Trophoblast cell (in vitro differentiated cells and primary cell): Measurements from ENCODE around the gene TBXAS1.

Experiments used
- DNase-seq, 2 donors: peaks; one replicate each; pipeline ENCODE4 v3.0.0-alpha.2; 2016
- H2AFZ ChIP-seq: 2 replicates; pipeline ENCODE4 v1.6.1; 2013; ENCODE audit warnings: low read length, moderate library complexity, mild to moderate bottlenecking; ENCODE audit not compliant: insufficient read depth, poor library complexity
- H2AK5ac ChIP-seq: 2 replicates; pipeline ENCODE4 v1.6.1; 2013; ENCODE audit warnings: mild to moderate bottlenecking, low read length
- H2BK120ac ChIP-seq: 2 replicates; pipeline ENCODE4 v1.6.1; 2013; ENCODE audit warnings: low read length, mild to moderate bottlenecking, moderate library complexity; ENCODE audit not compliant: insufficient read depth, poor library complexity
- H2BK12ac ChIP-seq: 2 replicates; pipeline ENCODE4 v1.6.1; 2013; ENCODE audit warnings: mild to moderate bottlenecking, low read length, moderate library complexity
- H2BK5ac ChIP-seq: 2 replicates; pipeline ENCODE4 v1.6.1; 2013; ENCODE audit warnings: low read length, low read depth, moderate library complexity, mild to moderate bottlenecking; ENCODE audit not compliant: poor library complexity
- H3K14ac ChIP-seq: 2 replicates; pipeline ENCODE4 v1.6.1; 2013; ENCODE audit warnings: mild to moderate bottlenecking, low read length
- H3K18ac ChIP-seq: 2 replicates; pipeline ENCODE4 v1.6.1; 2013; ENCODE audit warnings: mild to moderate bottlenecking, low read length
- H3K23ac ChIP-seq: 2 replicates; pipeline ENCODE4 v1.6.1; 2013; ENCODE audit warnings: low read length
- H3K27ac ChIP-seq: 2 replicates; pipeline ENCODE4 v1.5.1; 2013; ENCODE audit warnings: low read depth, mild to moderate bottlenecking, inconsistent platforms, low read length, moderate library complexity
- H3K27me3 ChIP-seq: 2 replicates; pipeline ENCODE4 v1.6.1; 2013; ENCODE audit warnings: inconsistent platforms, mild to moderate bottlenecking, low read length, moderate library complexity; ENCODE audit not compliant: insufficient read depth
- H3K36me3 ChIP-seq, 2 experiments: 1 replicate in 1 of 2; 2 replicates in 1 of 2; pipeline ENCODE4 v1.6.1; 2013; ENCODE audit warnings: low read length in 2 of 2, mild to moderate bottlenecking in 2 of 2, moderate library complexity in 1 of 2; ENCODE audit not compliant: insufficient read depth in 2 of 2, control insufficient read depth in 1 of 2
- H3K4ac ChIP-seq: 2 replicates; pipeline ENCODE4 v1.6.1; 2013; ENCODE audit warnings: low read depth, mild to moderate bottlenecking, low read length, moderate library complexity
- H3K4me1 ChIP-seq, 2 experiments: 1 replicate in 1 of 2; 2 replicates in 1 of 2; pipeline ENCODE4 v1.6.1; 2013; ENCODE audit warnings: low read length in 2 of 2, mild to moderate bottlenecking in 2 of 2, moderate library complexity in 1 of 2; ENCODE audit not compliant: insufficient read depth in 2 of 2, control insufficient read depth in 1 of 2
- H3K4me2 ChIP-seq: 2 replicates; pipeline ENCODE4 v1.6.1; 2013; ENCODE audit warnings: inconsistent platforms, mild to moderate bottlenecking, low read length, moderate library complexity
- H3K4me3 ChIP-seq: 2 replicates; pipeline ENCODE4 v1.5.1; 2013; ENCODE audit warnings: mild to moderate bottlenecking, low read depth, low read length, inconsistent platforms
- H3K79me1 ChIP-seq: one replicate; pipeline ENCODE4 v1.6.1; 2013; ENCODE audit warnings: low read length
- H3K79me2 ChIP-seq: 2 replicates; pipeline ENCODE4 v1.6.1; 2013; ENCODE audit warnings: low read length, mild to moderate bottlenecking; ENCODE audit not compliant: control insufficient read depth, insufficient read depth, poor library complexity
- H3K9ac ChIP-seq: 2 replicates; pipeline ENCODE4 v1.6.1; 2013; ENCODE audit warnings: mild to moderate bottlenecking, low read length
- H3K9me3 ChIP-seq: 2 replicates; pipeline ENCODE4 v1.6.1; 2013; ENCODE audit warnings: low read depth, mild to moderate bottlenecking, control low read depth, inconsistent platforms, low read length; ENCODE audit not compliant: insufficient read depth
- H4K12ac ChIP-seq: 2 replicates; pipeline ENCODE4 v1.6.1; 2013; ENCODE audit warnings: low read depth, mild to moderate bottlenecking, low read length, moderate library complexity
- H4K8ac ChIP-seq: 2 replicates; pipeline ENCODE4 v1.6.1; 2013; ENCODE audit warnings: low read depth, mild to moderate bottlenecking, low read length, moderate library complexity
- H4K91ac ChIP-seq: one replicate; pipeline ENCODE4 v1.6.1; 2013; ENCODE audit warnings: low read depth, mild to moderate bottlenecking, low read length, moderate library complexity
- WGBS: extraction: QIAGEN DNeasy Blood & Tissue Kit; methylation state at CpG from one replicate; pipeline ENCODE4 v1.1.7; 2013; ENCODE audit warnings: missing lambda C conversion rate; ENCODE audit not compliant: insufficient read length, insufficient coverage; ENCODE audit errors: extremely low coverage; 5-methylcytosine and 5-hydroxymethylcytosine counted together

The TBXAS1 gene

DNA sequence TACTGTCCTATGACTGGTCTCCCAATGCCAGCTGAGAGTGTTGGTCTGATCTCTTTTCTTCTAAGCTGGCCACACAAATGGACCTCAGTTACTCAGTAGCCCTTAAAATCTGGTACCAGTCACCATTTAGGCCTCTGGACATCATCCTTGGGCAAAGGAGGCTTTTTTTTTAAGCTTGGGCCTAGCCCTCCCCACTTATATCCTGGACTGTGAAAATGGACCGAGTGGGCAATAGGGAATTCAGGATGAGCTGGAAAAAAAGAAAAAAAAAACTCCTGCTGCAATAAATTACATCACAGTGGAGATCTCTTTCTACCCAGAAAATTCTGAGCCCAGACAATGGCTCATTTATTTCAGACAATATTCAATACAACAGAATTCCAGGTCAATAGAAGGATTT is 165.3 kb downstream of the TBXAS1 start:
- Histone ChIP-seq H3K23ac (no peak overlapping the region), H2AFZ (no peak overlapping the region), H4K91ac (no peak overlapping the region), H3K27me3 (no peaks in the 10 kb centered on the region), H3K79me2 (no peaks in the 10 kb centered on the region), H3K9ac (no peak overlapping the region), H3K18ac (no peak overlapping the region), H3K4me1 (no peaks in the 10 kb centered on the region), H2BK120ac (no peak overlapping the region), H2BK5ac (no peak overlapping the region), H3K79me1 (no peaks in the 10 kb centered on the region), H3K36me3 (no peaks in the 10 kb centered on the region), H3K4me3 (no peak overlapping the region), H3K4ac (no peak overlapping the region), H3K9me3 (peaks cover 3% of the 10 kb centered on the region), H2AK5ac (no peak overlapping the region), H2BK12ac (no peak overlapping the region), H3K27ac (no peak overlapping the region), H4K12ac (no peak overlapping the region), H3K14ac (no peak overlapping the region), H3K4me2 (no peak overlapping the region), H4K8ac (no peak overlapping the region)
- no peak for DNase-seq
- WGBS: no CpG with 5 or more reads among the region's 1 CpG

DNA sequence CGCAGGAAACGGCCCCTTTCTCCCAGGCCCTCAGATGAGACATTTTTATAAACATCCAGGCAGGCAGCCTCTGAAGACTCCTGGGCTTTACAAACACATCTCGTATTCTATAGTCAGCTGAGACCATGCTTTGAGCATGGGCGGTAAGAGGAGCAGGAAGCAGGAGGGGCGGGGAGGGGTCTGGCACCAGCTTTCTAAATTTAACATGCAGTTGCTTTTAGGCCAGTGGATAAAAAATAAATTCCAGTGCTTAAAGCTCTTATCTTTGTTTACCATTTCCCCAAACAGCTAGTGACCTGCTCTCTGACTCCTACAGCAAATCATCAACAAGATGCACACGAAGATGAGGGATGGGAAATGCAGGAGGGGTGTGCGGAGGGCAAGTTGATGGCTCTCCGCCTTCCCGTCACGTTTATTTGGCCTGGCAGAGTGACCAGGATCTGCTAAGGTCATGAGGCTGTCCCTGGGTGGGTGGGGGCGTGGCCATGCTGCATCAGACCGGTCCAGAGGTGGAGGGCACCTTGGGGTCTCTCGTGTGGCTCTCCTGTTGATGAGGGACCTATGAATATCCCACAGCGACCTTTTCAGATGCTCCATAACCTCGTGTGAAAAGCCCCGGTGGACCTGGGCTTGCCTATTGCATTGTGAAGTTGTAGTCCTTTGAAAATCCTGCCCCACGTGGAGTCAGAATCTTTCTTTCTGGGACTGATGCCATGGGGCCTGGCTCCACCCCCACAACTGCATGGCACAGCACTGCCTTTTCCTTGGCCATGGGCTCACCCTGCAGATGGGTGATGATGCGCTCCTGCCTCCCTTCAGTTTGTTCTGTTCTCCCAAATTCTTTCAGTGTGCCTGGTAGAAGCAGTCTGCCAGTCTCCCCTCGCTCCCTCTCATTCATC is 166.2 kb downstream of the TBXAS1 start:
- H2BK12ac ChIP-seq: no peak overlapping the region
- no peak overlapping the region for H3K4ac ChIP-seq
- no peaks in the 10 kb centered on the region for H3K79me2 ChIP-seq
- no peak overlapping the region for H2BK120ac ChIP-seq
- no peak overlapping the region for H3K27ac ChIP-seq
- no peak overlapping the region for H4K8ac ChIP-seq
- no CpG with 5 or more reads among the region's 19 CpGs for WGBS
- no peaks in the 10 kb centered on the region for H3K4me1 ChIP-seq
- no peaks in the 10 kb centered on the region for H3K27me3 ChIP-seq
- H3K14ac ChIP-seq: no peak overlapping the region
- H4K12ac ChIP-seq: no peak overlapping the region
- H3K79me1 ChIP-seq: no peaks in the 10 kb centered on the region
- H2AK5ac ChIP-seq: no peak overlapping the region
- H4K91ac ChIP-seq: no peak overlapping the region
- H3K4me3 ChIP-seq: no peak overlapping the region
- no peaks in the 10 kb centered on the region for H3K9me3 ChIP-seq
- no peak overlapping the region for H3K4me2 ChIP-seq
- no peak overlapping the region for H2AFZ ChIP-seq
- DNase-seq: no peak
- H3K36me3 ChIP-seq: no peaks in the 10 kb centered on the region
- H3K23ac ChIP-seq: no peak overlapping the region
- H2BK5ac ChIP-seq: no peak overlapping the region
- H3K18ac ChIP-seq: no peak overlapping the region
- H3K9ac ChIP-seq: no peak overlapping the region

DNA sequence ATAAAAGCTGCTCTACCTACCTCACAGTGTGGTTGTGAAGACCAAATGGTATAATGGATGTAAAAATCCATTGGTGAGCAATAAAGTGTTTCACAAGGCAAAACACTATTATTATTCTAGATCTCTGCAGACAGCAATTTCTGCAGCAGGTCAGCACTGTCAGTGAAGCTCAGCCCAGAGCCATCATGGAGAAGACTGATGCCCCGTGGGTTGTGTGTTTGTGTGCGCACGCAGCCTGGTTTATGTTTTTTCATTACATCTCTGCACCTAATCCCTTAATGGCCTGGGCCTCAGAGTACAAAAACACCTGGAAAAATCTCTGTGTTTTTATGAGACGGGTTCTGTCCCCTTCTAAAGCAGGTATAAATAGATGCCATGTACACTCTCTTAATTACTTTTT is 169.5 kb downstream of the TBXAS1 start:
- Histone ChIP-seq H3K4me2 (no peak overlapping the region), H2BK5ac (no peak overlapping the region)

DNA sequence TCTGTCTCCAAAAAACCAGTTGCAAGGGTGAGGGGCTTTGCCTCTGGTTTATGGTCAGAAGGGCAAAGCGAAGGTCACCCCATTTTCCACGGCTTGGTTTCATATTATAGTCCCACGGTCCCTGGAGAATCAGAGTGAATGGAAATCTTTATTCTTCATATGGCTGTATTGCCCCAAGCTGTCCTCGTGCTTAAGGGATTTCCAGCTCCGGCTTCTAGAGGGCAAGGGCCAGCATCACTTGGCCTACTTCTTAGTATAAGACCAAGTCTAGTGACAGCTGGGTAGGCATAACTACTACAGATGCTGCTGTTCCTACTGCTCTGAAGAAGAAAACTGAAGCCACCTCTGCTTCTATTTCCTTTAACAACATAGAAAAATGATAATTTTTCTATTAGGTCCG is 170.5 kb downstream of the TBXAS1 start:
- Histone ChIP-seq H3K9ac (no peak overlapping the region), H4K91ac (no peak overlapping the region), H3K79me2 (no peaks in the 10 kb centered on the region), H2AFZ (no peak overlapping the region), H3K36me3 (no peaks in the 10 kb centered on the region), H2BK120ac (no peak overlapping the region), H3K9me3 (no peaks in the 10 kb centered on the region), H3K18ac (no peak overlapping the region), H3K14ac (no peak overlapping the region), H3K4me2 (no peak overlapping the region), H2BK5ac (no peak overlapping the region), H4K12ac (no peak overlapping the region), H3K27ac (no peak overlapping the region), H3K27me3 (no peaks in the 10 kb centered on the region), H2AK5ac (no peak overlapping the region), H3K4ac (no peak overlapping the region), H3K23ac (no peak overlapping the region), H2BK12ac (no peak overlapping the region), H3K4me1 (no peaks in the 10 kb centered on the region), H4K8ac (no peak overlapping the region), H3K79me1 (no peaks in the 10 kb centered on the region), H3K4me3 (no peak overlapping the region)
- no peak for DNase-seq
- WGBS: no CpG with 5 or more reads among the region's 6 CpGs

More for the DNA sequence above, 169.5 kb downstream of the TBXAS1 start:
- Histone ChIP-seq H3K14ac (no peak overlapping the region), H2AK5ac (no peak overlapping the region), H3K23ac (no peak overlapping the region), H3K18ac (no peak overlapping the region), H3K27me3 (no peaks in the 10 kb centered on the region), H3K79me2 (no peaks in the 10 kb centered on the region), H3K36me3 (no peaks in the 10 kb centered on the region), H4K91ac (no peak overlapping the region), H3K79me1 (no peaks in the 10 kb centered on the region), H2BK120ac (no peak overlapping the region), H3K4me3 (no peak overlapping the region), H3K9me3 (no peaks in the 10 kb centered on the region), H3K4ac (no peak overlapping the region), H4K12ac (no peak overlapping the region), H3K9ac (no peak overlapping the region), H2AFZ (no peak overlapping the region), H3K4me1 (no peaks in the 10 kb centered on the region), H3K27ac (no peak overlapping the region), H2BK12ac (no peak overlapping the region), H4K8ac (no peak overlapping the region)
- no CpG with 5 or more reads among the region's 4 CpGs for WGBS
- DNase-seq: no peak
